ENCODE results near the gene TNFSF8.

GRCh38 chr9:114969269-114969668 is 38.9 kb upstream of the TNFSF8 start:
- TF ChIP-seq, protein P1, sequence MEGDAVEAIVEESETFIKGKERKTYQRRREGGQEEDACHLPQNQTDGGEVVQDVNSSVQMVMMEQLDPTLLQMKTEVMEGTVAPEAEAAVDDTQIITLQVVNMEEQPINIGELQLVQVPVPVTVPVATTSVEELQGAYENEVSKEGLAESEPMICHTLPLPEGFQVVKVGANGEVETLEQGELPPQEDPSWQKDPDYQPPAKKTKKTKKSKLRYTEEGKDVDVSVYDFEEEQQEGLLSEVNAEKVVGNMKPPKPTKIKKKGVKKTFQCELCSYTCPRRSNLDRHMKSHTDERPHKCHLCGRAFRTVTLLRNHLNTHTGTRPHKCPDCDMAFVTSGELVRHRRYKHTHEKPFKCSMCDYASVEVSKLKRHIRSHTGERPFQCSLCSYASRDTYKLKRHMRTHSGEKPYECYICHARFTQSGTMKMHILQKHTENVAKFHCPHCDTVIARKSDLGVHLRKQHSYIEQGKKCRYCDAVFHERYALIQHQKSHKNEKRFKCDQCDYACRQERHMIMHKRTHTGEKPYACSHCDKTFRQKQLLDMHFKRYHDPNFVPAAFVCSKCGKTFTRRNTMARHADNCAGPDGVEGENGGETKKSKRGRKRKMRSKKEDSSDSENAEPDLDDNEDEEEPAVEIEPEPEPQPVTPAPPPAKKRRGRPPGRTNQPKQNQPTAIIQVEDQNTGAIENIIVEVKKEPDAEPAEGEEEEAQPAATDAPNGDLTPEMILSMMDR (IDR thresholded peaks at IDR 0.05; ENCODE audit: borderline replicate concordance, extremely low read depth, low read length, poor library complexity, severe bottlenecking): no peak
- no peak for TF ChIP-seq EZH2 (IDR thresholded peaks at IDR 0.05; ENCODE audit: borderline replicate concordance, low read depth, low read length, severe bottlenecking)

All from DND-41 (cell line).